ENCODE data around the gene FOXN3.

- TF ChIP-seq, protein P1, sequence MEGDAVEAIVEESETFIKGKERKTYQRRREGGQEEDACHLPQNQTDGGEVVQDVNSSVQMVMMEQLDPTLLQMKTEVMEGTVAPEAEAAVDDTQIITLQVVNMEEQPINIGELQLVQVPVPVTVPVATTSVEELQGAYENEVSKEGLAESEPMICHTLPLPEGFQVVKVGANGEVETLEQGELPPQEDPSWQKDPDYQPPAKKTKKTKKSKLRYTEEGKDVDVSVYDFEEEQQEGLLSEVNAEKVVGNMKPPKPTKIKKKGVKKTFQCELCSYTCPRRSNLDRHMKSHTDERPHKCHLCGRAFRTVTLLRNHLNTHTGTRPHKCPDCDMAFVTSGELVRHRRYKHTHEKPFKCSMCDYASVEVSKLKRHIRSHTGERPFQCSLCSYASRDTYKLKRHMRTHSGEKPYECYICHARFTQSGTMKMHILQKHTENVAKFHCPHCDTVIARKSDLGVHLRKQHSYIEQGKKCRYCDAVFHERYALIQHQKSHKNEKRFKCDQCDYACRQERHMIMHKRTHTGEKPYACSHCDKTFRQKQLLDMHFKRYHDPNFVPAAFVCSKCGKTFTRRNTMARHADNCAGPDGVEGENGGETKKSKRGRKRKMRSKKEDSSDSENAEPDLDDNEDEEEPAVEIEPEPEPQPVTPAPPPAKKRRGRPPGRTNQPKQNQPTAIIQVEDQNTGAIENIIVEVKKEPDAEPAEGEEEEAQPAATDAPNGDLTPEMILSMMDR (IDR thresholded peaks at IDR 0.05; ENCODE audit: insufficient read depth, low read length): no peak
- no peak for TF ChIP-seq POLR2AphosphoS5 (IDR thresholded peaks at IDR 0.05; ENCODE audit: low read depth)
- TF ChIP-seq SPI1 (IDR thresholded peaks at IDR 0.05; ENCODE audit: borderline replicate concordance, low read depth): no peak
- no peak for TF ChIP-seq REST (IDR thresholded peaks at IDR 0.05; ENCODE audit: insufficient replicate concordance, low read depth)
- no peak for TF ChIP-seq GABPA (IDR thresholded peaks at IDR 0.05; ENCODE audit: low read depth)
Measured at GRCh38 chr14:89348722-89349121, 68.3 kb downstream of the FOXN3 start.

All from HL-60 (cell line).